AG09309 (cell line): Measurements from ENCODE around the gene ZNF283.

Experiments used
- DNase-seq: peaks from one replicate; pipeline ENCODE4 v3.0.0-alpha.2; 2010; ENCODE audit warnings: low read depth
- H3K4me3 ChIP-seq: 2 replicates; pipeline ENCODE4 v1.5.1; 2011; ENCODE audit warnings: mild to moderate bottlenecking, low read depth, low read length, moderate library complexity; ENCODE audit not compliant: control insufficient read depth
- TF ChIP-seq, protein P1 (sequence below): IDR thresholded peaks from 2 replicates; pipeline ENCODE4 v1.5.1; 2011; ENCODE audit warnings: mild to moderate bottlenecking, low read depth, low read length, inconsistent platforms; ENCODE audit not compliant: insufficient read depth, control insufficient read depth; ENCODE audit errors: missing control alignments

ZNF283 gene

GRCh38 chr19:43781630-43782310 lies 45.4 kb upstream of the ZNF283 start:
- TF ChIP-seq, protein P1, sequence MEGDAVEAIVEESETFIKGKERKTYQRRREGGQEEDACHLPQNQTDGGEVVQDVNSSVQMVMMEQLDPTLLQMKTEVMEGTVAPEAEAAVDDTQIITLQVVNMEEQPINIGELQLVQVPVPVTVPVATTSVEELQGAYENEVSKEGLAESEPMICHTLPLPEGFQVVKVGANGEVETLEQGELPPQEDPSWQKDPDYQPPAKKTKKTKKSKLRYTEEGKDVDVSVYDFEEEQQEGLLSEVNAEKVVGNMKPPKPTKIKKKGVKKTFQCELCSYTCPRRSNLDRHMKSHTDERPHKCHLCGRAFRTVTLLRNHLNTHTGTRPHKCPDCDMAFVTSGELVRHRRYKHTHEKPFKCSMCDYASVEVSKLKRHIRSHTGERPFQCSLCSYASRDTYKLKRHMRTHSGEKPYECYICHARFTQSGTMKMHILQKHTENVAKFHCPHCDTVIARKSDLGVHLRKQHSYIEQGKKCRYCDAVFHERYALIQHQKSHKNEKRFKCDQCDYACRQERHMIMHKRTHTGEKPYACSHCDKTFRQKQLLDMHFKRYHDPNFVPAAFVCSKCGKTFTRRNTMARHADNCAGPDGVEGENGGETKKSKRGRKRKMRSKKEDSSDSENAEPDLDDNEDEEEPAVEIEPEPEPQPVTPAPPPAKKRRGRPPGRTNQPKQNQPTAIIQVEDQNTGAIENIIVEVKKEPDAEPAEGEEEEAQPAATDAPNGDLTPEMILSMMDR, result no peak
- DNase-seq, result no peak
- H3K4me3 ChIP-seq, result no peak overlapping the region

DNA sequence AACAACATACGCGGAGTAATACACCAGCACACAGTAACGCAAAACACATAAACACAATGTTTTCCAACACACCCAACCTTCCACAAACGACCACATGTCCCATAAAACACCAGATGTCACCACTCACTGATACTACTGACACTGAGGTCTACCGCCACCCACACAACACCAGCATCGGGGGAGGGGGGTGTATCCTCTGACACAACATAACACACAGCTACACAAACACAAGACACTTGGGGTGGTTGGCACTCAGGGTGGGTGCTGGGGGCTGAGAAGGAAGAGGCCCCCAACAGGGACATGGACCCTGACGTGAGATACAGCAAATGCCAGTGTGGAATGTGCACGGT lies 44.8 kb upstream of the ZNF283 start:
- DNase-seq, result no peak
- no peak overlapping the region for H3K4me3 ChIP-seq
- TF ChIP-seq, protein P1, result no peak

DNA sequence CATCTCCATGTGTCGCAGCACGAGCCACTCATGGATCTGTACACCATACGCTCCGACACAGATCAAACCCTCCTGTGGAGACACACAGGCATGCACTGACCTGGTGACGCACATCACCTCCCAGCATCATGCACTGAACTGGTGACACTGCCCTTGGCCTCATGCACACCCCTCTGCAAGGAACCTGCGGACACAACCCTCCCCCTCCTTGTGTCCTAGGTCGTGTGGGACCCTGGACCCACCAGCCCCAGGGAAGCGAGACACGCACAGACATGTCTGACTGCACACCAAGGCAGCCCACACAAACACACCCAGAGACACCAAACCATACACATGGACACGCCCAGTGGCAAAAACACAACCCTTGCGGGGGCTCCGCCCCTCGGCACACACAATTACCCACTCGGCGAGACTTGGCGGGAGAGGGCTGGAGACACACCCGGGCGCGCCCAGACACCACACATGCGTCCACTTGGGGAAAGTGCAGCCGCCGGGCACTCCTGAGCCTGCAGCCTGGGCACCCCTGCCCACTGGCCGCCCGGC lies 44.4 kb upstream of the ZNF283 start:
- no peak overlapping the region for H3K4me3 ChIP-seq
- DNase-seq, result no peak
- TF ChIP-seq, protein P1, result no peak

- TF ChIP-seq, protein P1, result no peak
- no peak overlapping the region for H3K4me3 ChIP-seq
Measured at GRCh38 chr19:43783636-43784035, 43.5 kb upstream of the ZNF283 start.

DNA sequence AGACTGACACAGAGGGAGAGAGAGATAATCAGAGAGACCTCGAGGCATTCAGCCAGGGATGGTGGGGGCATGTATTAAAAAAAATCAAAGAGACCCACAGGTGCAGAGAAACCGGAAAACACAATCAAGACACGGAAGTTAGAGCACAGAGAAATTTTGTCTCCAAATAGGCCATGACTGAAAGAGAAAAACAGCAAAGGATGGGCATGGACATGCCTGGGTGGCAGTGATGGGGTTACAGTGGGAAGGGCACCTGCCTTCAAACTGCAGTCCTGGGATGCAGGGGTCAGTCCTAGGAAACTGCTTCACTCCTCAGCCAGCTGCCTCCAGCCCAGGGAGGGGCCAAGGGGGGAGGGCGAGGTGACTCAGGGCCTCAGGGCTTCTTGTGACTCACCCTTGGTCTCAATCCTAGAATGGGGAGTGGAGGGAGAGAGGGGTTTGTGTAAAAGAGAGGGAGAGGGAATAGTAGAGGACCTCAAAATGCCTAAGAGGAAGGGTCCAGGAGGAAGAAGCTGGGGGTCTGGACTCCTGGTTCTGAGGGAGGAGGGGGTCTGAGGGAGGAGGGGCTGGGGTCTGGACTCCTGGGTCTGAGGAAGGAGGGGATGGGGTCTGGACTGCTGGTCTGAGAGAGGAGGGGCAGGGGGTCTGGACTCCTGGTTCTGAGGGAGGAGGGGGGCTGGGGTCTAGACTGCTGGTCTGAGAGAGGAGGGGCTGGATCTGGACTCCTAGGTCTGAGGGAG lies 42.7 kb upstream of the ZNF283 start:
- TF ChIP-seq, protein P1, result no peak
- DNase-seq, result peak; percentile 34
- no peak overlapping the region for H3K4me3 ChIP-seq

More at GRCh38 chr19:43783636-43784035, 43.5 kb upstream of the ZNF283 start:
- DNase-seq, result no peak

DNA sequence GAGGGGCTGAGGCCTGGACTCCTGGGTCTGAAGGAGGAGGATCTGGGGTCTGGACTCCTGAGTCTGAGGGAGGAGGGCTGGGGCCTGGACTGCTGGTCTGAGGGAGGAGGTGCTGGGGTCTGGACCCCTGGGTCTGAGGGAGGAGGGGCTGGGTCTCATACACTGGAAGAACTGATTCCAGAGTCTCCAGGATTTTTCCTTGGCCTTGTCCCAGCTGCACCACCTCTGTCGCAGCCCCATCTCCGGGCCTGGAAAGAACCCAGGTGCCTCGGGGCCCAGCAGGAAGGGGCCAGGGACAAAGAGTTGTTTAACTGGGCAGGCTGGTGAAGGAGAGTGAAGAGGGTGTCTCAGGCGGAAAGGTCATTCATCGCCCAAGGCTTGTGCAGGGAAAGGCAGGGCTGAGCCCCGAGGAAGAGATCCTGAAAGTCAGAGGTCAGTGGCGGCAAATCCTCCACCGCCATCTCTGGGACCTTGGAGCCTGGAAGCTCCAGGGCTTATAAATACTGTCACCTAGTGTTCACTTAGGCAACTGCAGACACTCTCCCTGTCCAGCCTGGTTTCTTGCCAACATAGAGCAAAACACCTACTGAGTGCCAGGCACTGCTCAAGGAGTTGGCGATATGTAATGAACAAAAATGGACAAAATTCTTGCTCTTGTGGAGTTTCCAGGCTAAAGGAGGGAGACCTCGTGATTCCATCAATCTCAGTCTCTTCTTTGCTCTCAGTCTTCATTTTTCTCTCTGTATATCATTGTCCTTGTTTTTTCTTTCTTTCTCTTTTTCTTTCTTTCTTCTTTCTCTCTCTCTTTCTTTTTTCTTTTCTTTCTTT lies 41.9 kb upstream of the ZNF283 start:
- TF ChIP-seq, protein P1, result peak; percentile 100
- DNase-seq, result no peak
- H3K4me3 ChIP-seq, result no peak overlapping the region
